ENCODE data around the gene SLC44A3.

GRCh38 chr1:94790246-94790645 lies 29.9 kb upstream of the SLC44A3 start:
- no peak for TF ChIP-seq POLR2A (IDR thresholded peaks at IDR 0.05; ENCODE audit: low read depth)
- no peak for TF ChIP-seq CTCF (IDR thresholded peaks at IDR 0.05)
- no peak for TF ChIP-seq EP300 (IDR thresholded peaks at IDR 0.05)
